HepG2 (cell line): ENCODE results near the gene ADCY5. TPM values are rescaled to one million over a fixed set of nuclear protein-coding genes. Genes with fewer than 3 reads are reported as not detected.

Source experiments
- ATAC-seq: fragments of 200-7000 bp; cut with Tn5 transposase; 3 replicates; pipeline ENCODE4 v1.9.1; 2020; ENCODE audit warnings: mild to moderate bottlenecking, moderate library complexity
- BruUV-seq: library from RNA; stranded (reverse); fragments of 400-500 nt; replicated peaks from 2 replicates; lab custom pipeline; 2021; lab: Mats Ljungman, UMichigan
- CTCF ChIA-PET: fragments of 300-600 bp; formaldehyde crosslinking; extraction: SDS; loops from one replicate; lab custom pipeline; 2021; ENCODE audit warnings: low total read pairs, inconsistent platforms, low intra/inter-chr PET ratio; lab: Yijun Ruan, JAX
- POLR2A ChIA-PET: fragments of 350-600 bp; sonication (Branson Sonifier 250); formaldehyde crosslinking; loops from one replicate; lab custom pipeline; 2020; ENCODE audit warnings: antibody characterized with exemption, inconsistent platforms; lab: Yijun Ruan, JAX
- DNase-seq: peaks from one replicate; pipeline ENCODE4 v3.0.0-alpha.2; 2015; ENCODE audit warnings: low spot score
- FAIRE-seq: peaks from 3 replicates; lab custom pipeline; 2011; peaks lifted over from hg19 to GRCh38; lab: Jason Lieb, UNC
- H2AFZ ChIP-seq: one replicate; pipeline ENCODE4 v1.6.1; 2011; ENCODE audit warnings: low read length, inconsistent platforms
- H3K27ac ChIP-seq: fragments of 300-600 bp; 3 replicates; pipeline ENCODE4 v1.8.0; 2011; ENCODE audit warnings: mixed run types, mild to moderate bottlenecking, mixed read lengths, low read length, inconsistent platforms; ENCODE audit not compliant: insufficient read depth; ENCODE audit errors: extremely low read length
- H3K27me3 ChIP-seq, 2 experiments: fragments of 200-600 bp in 1 of 2; 2 replicates in 1 of 2; 3 replicates in 1 of 2; pipeline versions ENCODE4 v1.6.0 to v1.8.0; 2011; ENCODE audit warnings: low read length in 2 of 2, mild to moderate bottlenecking in 2 of 2, moderate library complexity in 2 of 2, inconsistent platforms in 1 of 2; ENCODE audit not compliant: insufficient read depth in 2 of 2, control insufficient read depth in 1 of 2
- H3K36me3 ChIP-seq, 2 experiments: fragments of 200-600 bp in 1 of 2; replicated peaks in 1 of 2; 2 replicates in 1 of 2; 3 replicates in 1 of 2; pipeline versions ENCODE4 v1.5.1 to v1.8.0; 2011; ENCODE audit warnings: low read length in 2 of 2, inconsistent platforms in 1 of 2; ENCODE audit not compliant: insufficient read depth in 2 of 2, control insufficient read depth in 1 of 2
- H3K4me1 ChIP-seq: 2 replicates; pipeline ENCODE4 v1.5.1; 2012; ENCODE audit warnings: low read length, inconsistent platforms; ENCODE audit not compliant: insufficient read depth
- H3K4me2 ChIP-seq: 2 replicates; pipeline ENCODE4 v1.6.0; 2011; ENCODE audit warnings: low read depth, low read length, inconsistent platforms
- H3K4me3 ChIP-seq, 3 experiments: fragments of 200-600 bp in 1 of 3; sonication (generic), shearing (Covaris generic) in 1 of 3; replicated peaks in 1 of 3; 2 replicates each; pipeline ENCODE4 v1.5.1; 2011 to 2016; ENCODE audit warnings: low read length in 3 of 3, inconsistent platforms in 2 of 3, low read depth in 2 of 3, mild to moderate bottlenecking in 2 of 3, control low read depth in 1 of 3, mixed read lengths in 1 of 3; ENCODE audit not compliant: insufficient read depth in 1 of 3
- H3K79me2 ChIP-seq: one replicate; pipeline ENCODE4 v1.6.1; 2011; ENCODE audit warnings: low read length, inconsistent platforms; ENCODE audit not compliant: insufficient read depth
- H3K9ac ChIP-seq: 2 replicates; pipeline ENCODE4 v1.6.0; 2011; ENCODE audit warnings: mild to moderate bottlenecking, low read depth, low read length, inconsistent platforms; ENCODE audit not compliant: insufficient read depth
- H3K9me3 ChIP-seq: 2 replicates; pipeline ENCODE4 v1.5.1; 2012; ENCODE audit warnings: mild to moderate bottlenecking, low read length
- H4K20me1 ChIP-seq: 2 replicates; pipeline ENCODE4 v1.6.0; 2011; ENCODE audit warnings: inconsistent platforms, mild to moderate bottlenecking, low read length, moderate library complexity; ENCODE audit not compliant: insufficient read depth
- ATF7 ChIP-seq, 2 experiments: fragments of 450-650 bp in 1 of 2; sonication (generic) in 1 of 2; formaldehyde crosslinking in 1 of 2; IDR thresholded peaks; 2 replicates each; pipeline versions ENCODE4 v1.4.0 to v1.6.1; 2016 to 2020; ENCODE audit warnings: antibody characterized with exemption in 1 of 2, mild to moderate bottlenecking in 1 of 2, missing genetic modification reagents in 1 of 2
- DNMT1 ChIP-seq: sonication (generic); formaldehyde crosslinking; IDR thresholded peaks from 2 replicates; pipeline ENCODE4 v1.5.1; 2020; ENCODE audit warnings: mild to moderate bottlenecking, missing genetic modification reagents
- HNRNPLL ChIP-seq: fragments of 200-400 bp; formaldehyde crosslinking; IDR thresholded peaks from 2 replicates; pipeline ENCODE4 v1.6.1; 2017; ENCODE audit warnings: mild to moderate bottlenecking, low read depth, low read length; ENCODE audit not compliant: poor library complexity, severe bottlenecking
- MBNL3 ChIP-seq: fragments of 250-450 bp; sonication (Bioruptor Pico); conservative IDR thresholded peaks from 2 replicates; pipeline ENCODE4 v1.8.0; 2022; ENCODE audit warnings: mild to moderate bottlenecking, inconsistent platforms
- NR2C2 ChIP-seq: sonication (generic); formaldehyde crosslinking; IDR thresholded peaks from 2 replicates; pipeline ENCODE4 v1.4.0; 2020; ENCODE audit warnings: missing genetic modification reagents, mild to moderate bottlenecking, moderate library complexity, borderline replicate concordance
- ONECUT2 ChIP-seq: sonication (generic); formaldehyde crosslinking; IDR thresholded peaks from 2 replicates; pipeline ENCODE4 v1.4.0; 2020; ENCODE audit warnings: missing genetic modification reagents
- RORA ChIP-seq: sonication (generic); formaldehyde crosslinking; IDR thresholded peaks from 2 replicates; pipeline ENCODE4 v1.5.0; 2020; ENCODE audit warnings: mild to moderate bottlenecking, missing genetic modification reagents, moderate library complexity
- ZFY ChIP-seq: sonication (generic); formaldehyde crosslinking; IDR thresholded peaks from 2 replicates; pipeline ENCODE4 v1.4.0; 2020; ENCODE audit warnings: missing genetic modification reagents
- ZNF496 ChIP-seq: sonication (generic); formaldehyde crosslinking; IDR thresholded peaks from 2 replicates; pipeline ENCODE4 v1.8.1; 2023; ENCODE audit warnings: mild to moderate bottlenecking, moderate library complexity, missing genetic modification reagents; ENCODE audit not compliant: insufficient replicate concordance
- ZNF816 ChIP-seq: sonication (generic); formaldehyde crosslinking; IDR thresholded peaks from 2 replicates; pipeline ENCODE4 v1.8.0; 2022; ENCODE audit warnings: missing genetic modification reagents, mild to moderate bottlenecking, borderline replicate concordance
- WGBS: methylation state at CpG from one replicate; pipeline ENCODE4 v1.1.6; 2017; ENCODE audit warnings: low lambda C conversion rate; 5-methylcytosine and 5-hydroxymethylcytosine counted together
- in situ Hi-C: cut with HindIII; loops from 2 replicates; pipeline ENCODE4 v1.10.0; 2017; ENCODE audit warnings: low pct_unique_long_range_greater_than_20kb; ENCODE audit not compliant: extremely low pct_ligation_motif_present
- intact Hi-C: fragments of 100-400 bp; cut with micrococcal nuclease; formaldehyde crosslinking; loops from one replicate; pipeline ENCODE4 v1.10.0; 2022; ENCODE audit not compliant: unreplicated experiment
- polyA plus RNA-seq, 8 experiments: library from polyadenylated mRNA; depleted of rRNA in 3 of 8; stranded (reverse) in 7 of 8; unstranded in 1 of 8; fragments of >200 nt; fragmentation: Illumina TruSeq in 4 of 8; extraction: Trizol in 4 of 8; gene quantifications; 2 replicates each; pipeline versions ENCODE4 v1.2.1 to v1.2.3, GENCODE V29; 2011 to 2016; ENCODE audit warnings: low read depth in 4 of 8, missing spikeins in 1 of 8, mixed read lengths in 1 of 8; ENCODE audit not compliant: insufficient read depth in 1 of 8
- total RNA-seq, 5 experiments: library from RNA; depleted of rRNA; stranded (reverse); fragments of >200 nt; fragmentation: Illumina TruSeq; extraction: Trizol; gene quantifications; 2 replicates each; pipeline ENCODE4 v1.2.3, GENCODE V29; 2016; ENCODE audit warnings: low read depth in 1 of 5

The ADCY5 gene
- total and polyA plus RNA-seq, 2 of the 13 experiments (the other 11 are each of a cell fraction or from before 2014, with no cell fraction given) = not detected

GRCh38 chr3:123335007-123335670 lies 113.8 kb downstream of the ADCY5 start:
- Histone ChIP-seq H3K4me2 (no peak overlapping the region), H2AFZ (no peak overlapping the region), H3K36me3 (no peaks in the 10 kb centered on the region), H3K27ac (no peak overlapping the region), H4K20me1 (no peaks in the 10 kb centered on the region), H3K9me3 (no peaks in the 10 kb centered on the region), H3K79me2 (no peaks in the 10 kb centered on the region), H3K9ac (no peak overlapping the region), H3K27me3 (peaks cover 0 to 9% of the 10 kb centered on the region in 2 experiments; a peak in 2 of 5 replicates), H3K4me1 (peaks cover 8% of the 10 kb centered on the region; the same call in 1 of the 2 replicates), H3K4me3 (no peak overlapping the region)
- TF ChIP-seq ZNF816 (CRISPR knock-in tag) (no peak), ONECUT2 (no peak), ZNF496 (CRISPR knock-in tag) (no peak), RORA (no peak), NR2C2 (CRISPR knock-in tag) (no peak), ATF7 (IDR thresholded peaks at IDR 0.05) (no peak), ATF7 (CRISPR knock-in tag; IDR thresholded peaks at IDR 0.05) (no peak), ZFY (CRISPR knock-in tag) (no peak), DNMT1 (CRISPR knock-in tag) (no peak), MBNL3 (no peak), HNRNPLL (no peak)
- ChIA-PET CTCF (no interaction called here), POLR2A (no interaction called here)
- DNase-seq (no peak), ATAC-seq (no peak), FAIRE-seq (no peak)
- WGBS = 33% methylated on average over 11 of the region's 14 CpGs
- no TSS peak for BruUV-seq
- in situ Hi-C loops = no loop called here
- intact Hi-C loops = no loop called here
